ENCODE measurements around the gene CHD6.

The CHD6 gene

GRCh38 chr20:41454250-41454649 is 163.9 kb downstream of the CHD6 start:
- CTCF ChIA-PET: no interaction called here
- TF ChIP-seq, protein P1, sequence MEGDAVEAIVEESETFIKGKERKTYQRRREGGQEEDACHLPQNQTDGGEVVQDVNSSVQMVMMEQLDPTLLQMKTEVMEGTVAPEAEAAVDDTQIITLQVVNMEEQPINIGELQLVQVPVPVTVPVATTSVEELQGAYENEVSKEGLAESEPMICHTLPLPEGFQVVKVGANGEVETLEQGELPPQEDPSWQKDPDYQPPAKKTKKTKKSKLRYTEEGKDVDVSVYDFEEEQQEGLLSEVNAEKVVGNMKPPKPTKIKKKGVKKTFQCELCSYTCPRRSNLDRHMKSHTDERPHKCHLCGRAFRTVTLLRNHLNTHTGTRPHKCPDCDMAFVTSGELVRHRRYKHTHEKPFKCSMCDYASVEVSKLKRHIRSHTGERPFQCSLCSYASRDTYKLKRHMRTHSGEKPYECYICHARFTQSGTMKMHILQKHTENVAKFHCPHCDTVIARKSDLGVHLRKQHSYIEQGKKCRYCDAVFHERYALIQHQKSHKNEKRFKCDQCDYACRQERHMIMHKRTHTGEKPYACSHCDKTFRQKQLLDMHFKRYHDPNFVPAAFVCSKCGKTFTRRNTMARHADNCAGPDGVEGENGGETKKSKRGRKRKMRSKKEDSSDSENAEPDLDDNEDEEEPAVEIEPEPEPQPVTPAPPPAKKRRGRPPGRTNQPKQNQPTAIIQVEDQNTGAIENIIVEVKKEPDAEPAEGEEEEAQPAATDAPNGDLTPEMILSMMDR (conservative IDR thresholded peaks at IDR 0.05; ENCODE audit: low read depth): no peak
- no peak overlapping the region for H3K27ac ChIP-seq
- POLR2A ChIA-PET (ENCODE audit: low non-redundant PET): no interaction called here
- DNase-seq (ENCODE audit: low spot score): no peak

DNA sequence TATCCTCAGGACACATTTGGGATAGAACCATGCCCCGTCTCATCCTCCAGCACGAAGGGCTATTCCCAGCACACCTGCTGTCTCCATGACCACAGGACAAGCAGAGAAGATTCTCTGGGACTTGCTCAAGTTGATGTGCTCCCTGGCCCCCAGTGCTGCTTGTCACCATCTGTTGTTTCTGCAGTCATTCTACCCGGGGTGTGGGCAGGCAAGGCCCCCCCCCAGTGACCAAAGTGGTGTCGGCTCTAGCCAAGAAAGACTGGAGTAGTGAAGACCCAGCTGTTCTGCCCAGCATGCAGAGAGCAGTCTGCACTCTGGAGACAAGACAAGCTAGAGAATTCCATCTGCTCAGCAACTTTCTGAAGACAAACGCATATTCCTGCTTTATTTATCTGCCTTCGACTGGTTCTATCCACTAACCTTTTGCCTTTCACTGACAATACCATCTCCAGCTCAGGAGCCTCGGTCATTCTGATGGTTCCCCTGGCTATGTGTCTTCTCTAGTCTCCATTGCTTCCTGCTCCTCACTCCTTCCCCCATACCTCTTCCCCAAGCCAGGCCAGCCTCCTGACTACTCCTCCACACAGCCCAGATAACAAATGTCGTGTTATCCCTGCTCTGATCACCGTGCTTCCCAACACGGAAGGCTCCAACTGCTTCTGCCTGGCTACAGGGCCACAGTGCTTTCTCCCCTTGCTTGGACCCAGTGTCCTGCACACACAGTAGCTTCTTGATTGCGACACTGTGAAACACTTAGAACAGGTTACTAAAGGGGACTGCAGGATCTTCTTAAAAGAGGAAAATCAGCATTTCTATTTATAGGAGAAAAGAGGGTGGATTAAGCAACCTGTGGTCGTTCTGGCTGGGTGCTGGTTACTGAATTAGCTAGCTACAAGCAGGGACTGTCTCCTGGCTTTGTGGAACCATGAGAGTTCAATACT is 164.9 kb downstream of the CHD6 start:
- no peak for DNase-seq (ENCODE audit: low spot score)
- H3K27ac ChIP-seq: no peak overlapping the region
- TF ChIP-seq, protein P1 (conservative IDR thresholded peaks at IDR 0.05; ENCODE audit: low read depth): no peak
- ChIA-PET POLR2A (ENCODE audit: low non-redundant PET) (no interaction called here), CTCF (no interaction called here)

DNA sequence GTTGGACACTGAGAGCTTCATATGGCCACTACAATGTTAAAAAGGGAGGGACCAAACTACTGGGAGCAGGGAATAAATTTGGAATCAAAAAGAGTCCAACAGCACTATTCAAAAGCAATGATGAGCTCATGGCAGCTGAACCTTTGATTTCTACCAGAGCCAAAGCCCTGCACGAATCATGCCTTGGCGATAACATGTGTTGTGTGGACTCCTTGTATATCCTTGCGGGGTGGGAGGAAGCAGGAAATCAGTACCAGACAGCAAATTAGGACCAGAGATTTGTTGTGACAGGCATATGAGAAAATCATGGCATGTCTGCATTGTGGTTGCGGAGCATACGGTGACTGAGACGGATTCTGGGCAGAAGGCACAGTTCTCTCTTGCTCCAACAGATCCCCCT is 166.0 kb downstream of the CHD6 start:
- no peak overlapping the region for H3K27ac ChIP-seq
- ChIA-PET POLR2A (ENCODE audit: low non-redundant PET) (no interaction called here), CTCF (no interaction called here)
- no peak for DNase-seq (ENCODE audit: low spot score)
- TF ChIP-seq, protein P1 (conservative IDR thresholded peaks at IDR 0.05; ENCODE audit: low read depth): no peak

- ChIA-PET CTCF (interaction anchor here (0.6 kb wide), 1 partner anchor 17 kb away, joined by 4 read pairs; no protein-coding TSS in a partner anchor), POLR2A (ENCODE audit: low non-redundant PET) (no interaction called here)
- H3K27ac ChIP-seq: no peak overlapping the region
- TF ChIP-seq, protein P1 (conservative IDR thresholded peaks at IDR 0.05; ENCODE audit: low read depth): no peak
- DNase-seq (ENCODE audit: low spot score): no peak
Observed at GRCh38 chr20:41447006-41447405, 171.2 kb downstream of the CHD6 start.

GRCh38 chr20:41446456-41446855 is 171.7 kb downstream of the CHD6 start:
- no peak for DNase-seq (ENCODE audit: low spot score)

DNA sequence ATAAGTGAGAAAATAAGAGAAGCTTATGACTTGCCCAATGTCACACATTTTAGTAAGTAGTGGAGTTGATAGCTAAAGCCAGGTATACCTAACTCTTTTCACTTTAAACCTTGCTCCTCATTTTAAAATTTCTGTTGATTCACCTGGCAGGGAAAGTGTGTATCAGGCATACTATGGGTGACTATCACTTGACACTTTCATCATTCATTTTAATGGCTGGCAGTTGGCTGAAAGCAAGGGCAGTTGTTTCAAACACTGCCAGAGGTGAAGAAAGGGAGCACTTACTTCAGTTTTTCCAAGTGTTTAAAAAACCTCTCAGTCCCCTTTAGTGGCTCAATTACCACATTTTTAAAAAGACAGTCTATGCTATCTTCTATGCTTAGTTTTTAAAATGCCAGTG is 173.4 kb downstream of the CHD6 start:
- POLR2A ChIA-PET (ENCODE audit: low non-redundant PET): no interaction called here
- no peak overlapping the region for H3K27ac ChIP-seq
- DNase-seq (ENCODE audit: low spot score): no peak
- CTCF ChIA-PET: interaction anchor here (0.5 to 0.6 kb wide), 2 partner anchors 23 to 84 kb away, joined by 3 read pairs; no protein-coding TSS in a partner anchor
- TF ChIP-seq, protein P1 (conservative IDR thresholded peaks at IDR 0.05; ENCODE audit: low read depth): no peak

More at GRCh38 chr20:41446456-41446855, 171.7 kb downstream of the CHD6 start:
- ChIA-PET CTCF (interaction anchor here (0.7 kb wide), 1 partner anchor 66 kb away, joined by 3 read pairs; no protein-coding TSS in a partner anchor), POLR2A (ENCODE audit: low non-redundant PET) (no interaction called here)
- H3K27ac ChIP-seq: no peak overlapping the region
- TF ChIP-seq, protein P1 (conservative IDR thresholded peaks at IDR 0.05; ENCODE audit: low read depth): no peak
